ENCODE results near the gene CDKN1A. TPM values are rescaled to one million over a fixed set of nuclear protein-coding genes. Genes with fewer than 3 reads are reported as not detected.

The CDKN1A gene
- polyA plus RNA-seq, 1 donor = 10.1 TPM

DNA sequence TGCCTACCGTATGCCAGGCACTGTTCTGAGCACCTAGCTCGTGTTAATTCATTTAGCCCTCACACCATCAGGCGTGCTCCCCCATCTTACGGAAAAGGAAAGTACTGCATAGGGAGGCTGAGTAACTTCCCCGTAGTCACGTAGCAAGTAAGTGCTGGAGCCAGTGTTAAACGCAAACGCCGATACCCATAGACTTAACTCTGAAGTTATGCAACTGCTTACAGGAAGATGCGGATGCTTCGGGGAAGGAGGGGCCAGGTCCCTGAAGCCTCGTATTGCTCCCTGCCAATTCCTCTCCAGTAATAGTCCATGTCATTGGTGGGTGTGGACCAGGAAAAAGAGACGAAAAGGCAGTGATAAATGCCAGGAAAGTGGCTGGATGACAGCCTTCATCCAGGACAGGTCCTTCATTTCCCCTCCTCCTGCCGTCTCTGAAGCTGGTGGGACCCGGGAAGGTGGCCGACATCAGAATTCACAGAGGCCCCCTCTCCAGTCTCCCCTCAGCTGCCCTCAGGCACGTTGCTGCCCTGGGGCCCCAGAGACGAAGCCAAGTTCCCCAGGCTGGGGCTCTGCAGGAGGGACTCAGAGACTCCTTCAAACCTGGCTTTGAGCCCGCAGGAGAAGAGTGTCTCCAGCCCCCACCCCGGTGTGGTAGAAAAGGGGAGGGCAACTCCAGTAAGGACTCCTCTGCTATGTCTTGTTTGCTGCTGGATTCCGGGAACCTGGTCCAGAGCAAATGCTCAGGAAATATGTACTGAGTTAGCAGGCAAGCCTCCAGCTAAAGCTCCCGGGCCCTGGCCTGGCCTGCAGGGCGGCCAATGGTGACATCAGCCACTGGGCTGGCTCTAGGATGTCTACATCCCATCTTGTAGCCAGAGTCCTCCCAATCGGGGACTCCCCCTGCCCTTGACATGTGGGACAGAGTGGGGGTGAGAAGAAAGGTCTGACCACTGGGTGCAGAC lies 56.9 kb downstream of the CDKN1A start:
- DNase-seq = peak; percentile 32

Other genes with a start within 250 kb of the CDKN1A start
- not detected for gene PXT1, start 235.9 kb upstream of the CDKN1A start, polyA plus RNA-seq (ENCODE audit: insufficient read length)
- 55.8 TPM for gene KCTD20, start 235.7 kb upstream of the CDKN1A start, polyA plus RNA-seq (ENCODE audit: insufficient read length)
- gene STK38, start 131.2 kb upstream of the CDKN1A start, polyA plus RNA-seq (ENCODE audit: insufficient read length) = 63.9 TPM
- gene SRSF3, start 84.4 kb upstream of the CDKN1A start, polyA plus RNA-seq (ENCODE audit: insufficient read length) = 602 TPM
- 0.05 TPM for gene RAB44, start 19.1 kb downstream of the CDKN1A start, polyA plus RNA-seq (ENCODE audit: insufficient read length)
- 13.2 TPM for gene CPNE5, start 160.7 kb downstream of the CDKN1A start, polyA plus RNA-seq (ENCODE audit: insufficient read length)
- gene PPIL1, start 196.1 kb downstream of the CDKN1A start, polyA plus RNA-seq (ENCODE audit: insufficient read length) = 51.2 TPM
- 51.5 TPM for gene C6orf89, start 207.2 kb downstream of the CDKN1A start, polyA plus RNA-seq (ENCODE audit: insufficient read length)